OCI-LY7 (cell line): ENCODE results near the gene RAB20.

Experiments
- EZH2phosphoT487 ChIP-seq: fragments of 200-600 bp; sonication (generic); IDR thresholded peaks from 2 replicates; pipeline ENCODE4 v1.6.1; 2018; ENCODE audit warnings: low read depth, borderline replicate concordance, mild to moderate bottlenecking, mixed run types, antibody characterized with exemption, low read length, moderate library complexity, mixed read lengths
- TF ChIP-seq, protein P1 (sequence below): fragments of 200-600 bp; sonication (generic); conservative IDR thresholded peaks from 2 replicates; pipeline ENCODE4 v1.5.1; 2014; ENCODE audit warnings: mild to moderate bottlenecking, antibody characterized with exemption, low read length, moderate library complexity, mixed read lengths

- TF ChIP-seq, protein P1, sequence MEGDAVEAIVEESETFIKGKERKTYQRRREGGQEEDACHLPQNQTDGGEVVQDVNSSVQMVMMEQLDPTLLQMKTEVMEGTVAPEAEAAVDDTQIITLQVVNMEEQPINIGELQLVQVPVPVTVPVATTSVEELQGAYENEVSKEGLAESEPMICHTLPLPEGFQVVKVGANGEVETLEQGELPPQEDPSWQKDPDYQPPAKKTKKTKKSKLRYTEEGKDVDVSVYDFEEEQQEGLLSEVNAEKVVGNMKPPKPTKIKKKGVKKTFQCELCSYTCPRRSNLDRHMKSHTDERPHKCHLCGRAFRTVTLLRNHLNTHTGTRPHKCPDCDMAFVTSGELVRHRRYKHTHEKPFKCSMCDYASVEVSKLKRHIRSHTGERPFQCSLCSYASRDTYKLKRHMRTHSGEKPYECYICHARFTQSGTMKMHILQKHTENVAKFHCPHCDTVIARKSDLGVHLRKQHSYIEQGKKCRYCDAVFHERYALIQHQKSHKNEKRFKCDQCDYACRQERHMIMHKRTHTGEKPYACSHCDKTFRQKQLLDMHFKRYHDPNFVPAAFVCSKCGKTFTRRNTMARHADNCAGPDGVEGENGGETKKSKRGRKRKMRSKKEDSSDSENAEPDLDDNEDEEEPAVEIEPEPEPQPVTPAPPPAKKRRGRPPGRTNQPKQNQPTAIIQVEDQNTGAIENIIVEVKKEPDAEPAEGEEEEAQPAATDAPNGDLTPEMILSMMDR = no peak
- no peak for TF ChIP-seq EZH2phosphoT487
These were observed 12.4 kb downstream of the RAB20 start for GRCh38 chr13:110548891-110549794.
